Neural cell (in vitro differentiated cells): ENCODE data around the gene SPSB4. TPM values are rescaled to one million over a fixed set of nuclear protein-coding genes. Genes with fewer than 3 reads are reported as not detected.

Experiments used
- H2AFZ ChIP-seq: fragments of 200-600, 300-800 bp; sonication (generic), shearing (Covaris generic); 2 replicates; pipeline ENCODE4 v1.6.0; 2014; ENCODE audit warnings: low read depth, mild to moderate bottlenecking, antibody characterized with exemption, low read length, moderate library complexity
- H3F3A ChIP-seq: fragments of 200-600 bp; shearing (Covaris generic); 2 replicates; pipeline ENCODE4 v1.6.1; 2016; ENCODE audit warnings: mild to moderate bottlenecking, moderate library complexity, mixed read lengths, antibody characterized with exemption, low read length; ENCODE audit not compliant: insufficient read depth, poor library complexity, severe bottlenecking
- H3K27ac ChIP-seq: fragments of 200-600, 300-800 bp; sonication (generic), shearing (Covaris generic); 2 replicates; pipeline ENCODE4 v1.5.1; 2014; ENCODE audit warnings: mild to moderate bottlenecking, low read length, moderate library complexity
- H3K27me3 ChIP-seq: fragments of 300-800, 200-600 bp; sonication (generic), shearing (Covaris generic); 2 replicates; pipeline ENCODE4 v1.6.0; 2014; ENCODE audit warnings: mild to moderate bottlenecking, low read depth, low read length, moderate library complexity; ENCODE audit not compliant: insufficient read depth
- H3K36me3 ChIP-seq: fragments of 300-800, 200-600 bp; sonication (generic), shearing (Covaris generic); 2 replicates; pipeline ENCODE4 v1.5.1; 2014; ENCODE audit warnings: mild to moderate bottlenecking, antibody characterized with exemption, low read length, moderate library complexity; ENCODE audit not compliant: insufficient read depth
- H3K4me2 ChIP-seq: fragments of 300-800, 200-600 bp; sonication (generic), shearing (Covaris generic); 2 replicates; pipeline ENCODE4 v1.6.0; 2014; ENCODE audit warnings: mild to moderate bottlenecking, low read length
- H3K4me3 ChIP-seq: fragments of 300-800, 200-600 bp; sonication (generic), shearing (Covaris generic); 2 replicates; pipeline ENCODE4 v1.5.1; 2014; ENCODE audit warnings: mild to moderate bottlenecking, low read length, moderate library complexity
- H3K79me2 ChIP-seq: fragments of 200-600 bp; shearing (Covaris generic); replicated peaks from 2 replicates; pipeline ENCODE4 v1.6.0; 2014; ENCODE audit warnings: mild to moderate bottlenecking, low read length, moderate library complexity; ENCODE audit not compliant: insufficient read depth
- H3K9ac ChIP-seq: fragments of 300-800, 200-600 bp; sonication (generic), shearing (Covaris generic); 2 replicates; pipeline ENCODE4 v1.6.1; 2016; ENCODE audit warnings: mild to moderate bottlenecking, low read length, mixed read lengths
- H3K9me2 ChIP-seq: fragments of 200-600 bp; shearing (Covaris generic); 2 replicates; pipeline ENCODE4 v1.6.1; 2016; ENCODE audit warnings: mild to moderate bottlenecking, low read length, mixed read lengths; ENCODE audit not compliant: insufficient read depth
- H3K9me3 ChIP-seq: fragments of 200-600, 300-800 bp; sonication (generic), shearing (Covaris generic); 2 replicates; pipeline ENCODE4 v1.6.1; 2016; ENCODE audit warnings: mild to moderate bottlenecking, mixed run types, low read length, moderate library complexity, mixed read lengths
- H4K20me1 ChIP-seq: fragments of 200-600 bp; shearing (Covaris generic); 2 replicates; pipeline ENCODE4 v1.6.1; 2016; ENCODE audit warnings: mild to moderate bottlenecking, mixed run types; ENCODE audit not compliant: insufficient read depth
- EP300 ChIP-seq: fragments of 450-650 bp; conservative IDR thresholded peaks from 2 replicates; pipeline ENCODE4 v1.6.1; 2014; ENCODE audit warnings: antibody characterized with exemption, mild to moderate bottlenecking, moderate library complexity; ENCODE audit not compliant: poor library complexity, severe bottlenecking
- EZH2 ChIP-seq: fragments of 200-600, 300-800 bp; shearing (Covaris generic), sonication (generic); IDR thresholded peaks from 2 replicates; pipeline ENCODE4 v1.6.1; 2014; ENCODE audit warnings: antibody characterized with exemption, low read length, borderline replicate concordance, mild to moderate bottlenecking; ENCODE audit not compliant: insufficient read depth, poor library complexity, severe bottlenecking
- MXI1 ChIP-seq: fragments of 450-650 bp; conservative IDR thresholded peaks from 2 replicates; pipeline ENCODE4 v1.6.1; 2014; ENCODE audit warnings: antibody characterized with exemption, mild to moderate bottlenecking; ENCODE audit not compliant: poor library complexity, severe bottlenecking
- POLR2AphosphoS5 ChIP-seq: IDR thresholded peaks from 2 replicates; pipeline ENCODE4 v1.6.1; 2012
- RAD21 ChIP-seq: fragments of 450-650 bp; conservative IDR thresholded peaks from 2 replicates; pipeline ENCODE4 v1.6.1; 2014; ENCODE audit warnings: antibody characterized with exemption, mild to moderate bottlenecking, moderate library complexity
- SMC3 ChIP-seq: fragments of 450-650 bp; conservative IDR thresholded peaks from 2 replicates; pipeline ENCODE4 v1.6.1; 2014; ENCODE audit warnings: antibody characterized with exemption, mild to moderate bottlenecking, moderate library complexity; ENCODE audit not compliant: poor library complexity
- TAF1 ChIP-seq: IDR thresholded peaks from 2 replicates; pipeline ENCODE4 v1.6.1; 2012; ENCODE audit warnings: low read depth
- polyA plus RNA-seq: library from polyadenylated mRNA; depleted of rRNA; stranded (reverse); fragments of >200 nt; gene quantifications from 2 replicates; pipeline ENCODE4 v1.2.3, GENCODE V29; 2014
- TF ChIP-seq, protein P1 (sequence below): fragments of 450-650 bp; IDR thresholded peaks from 2 replicates; pipeline ENCODE4 v1.5.1; 2014; ENCODE audit warnings: antibody characterized with exemption, mild to moderate bottlenecking, moderate library complexity; ENCODE audit not compliant: poor library complexity, severe bottlenecking
- TF ChIP-seq, protein P2 (sequence below): IDR thresholded peaks from 2 replicates; pipeline ENCODE4 v1.6.1; 2012; ENCODE audit warnings: borderline replicate concordance

Gene SPSB4
- polyA plus RNA-seq, 1 donor from 2014 or later: 6.1 TPM

GRCh38 chr3:141126661-141127343, 75.7 kb downstream of the SPSB4 start:
- Histone ChIP-seq H3K27me3 (no peaks in the 10 kb centered on the region), H3K79me2 (no peaks in the 10 kb centered on the region), H3K4me3 (no peak overlapping the region), H2AFZ (no peak overlapping the region), H3F3A (no peaks in the 10 kb centered on the region), H3K9me3 (no peaks in the 10 kb centered on the region), H3K36me3 (no peaks in the 10 kb centered on the region), H4K20me1 (no peaks in the 10 kb centered on the region), H3K4me2 (no peak overlapping the region), H3K9ac (no peak overlapping the region), H3K9me2 (no peaks in the 10 kb centered on the region), H3K27ac (no peak overlapping the region)
- TF ChIP-seq RAD21 (no peak), POLR2AphosphoS5 (no peak), TAF1 (no peak), MXI1 (no peak), EP300 (no peak), EZH2 (no peak), SMC3 (no peak)
- TF ChIP-seq, protein P1, sequence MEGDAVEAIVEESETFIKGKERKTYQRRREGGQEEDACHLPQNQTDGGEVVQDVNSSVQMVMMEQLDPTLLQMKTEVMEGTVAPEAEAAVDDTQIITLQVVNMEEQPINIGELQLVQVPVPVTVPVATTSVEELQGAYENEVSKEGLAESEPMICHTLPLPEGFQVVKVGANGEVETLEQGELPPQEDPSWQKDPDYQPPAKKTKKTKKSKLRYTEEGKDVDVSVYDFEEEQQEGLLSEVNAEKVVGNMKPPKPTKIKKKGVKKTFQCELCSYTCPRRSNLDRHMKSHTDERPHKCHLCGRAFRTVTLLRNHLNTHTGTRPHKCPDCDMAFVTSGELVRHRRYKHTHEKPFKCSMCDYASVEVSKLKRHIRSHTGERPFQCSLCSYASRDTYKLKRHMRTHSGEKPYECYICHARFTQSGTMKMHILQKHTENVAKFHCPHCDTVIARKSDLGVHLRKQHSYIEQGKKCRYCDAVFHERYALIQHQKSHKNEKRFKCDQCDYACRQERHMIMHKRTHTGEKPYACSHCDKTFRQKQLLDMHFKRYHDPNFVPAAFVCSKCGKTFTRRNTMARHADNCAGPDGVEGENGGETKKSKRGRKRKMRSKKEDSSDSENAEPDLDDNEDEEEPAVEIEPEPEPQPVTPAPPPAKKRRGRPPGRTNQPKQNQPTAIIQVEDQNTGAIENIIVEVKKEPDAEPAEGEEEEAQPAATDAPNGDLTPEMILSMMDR: no peak
- TF ChIP-seq, protein P2, sequence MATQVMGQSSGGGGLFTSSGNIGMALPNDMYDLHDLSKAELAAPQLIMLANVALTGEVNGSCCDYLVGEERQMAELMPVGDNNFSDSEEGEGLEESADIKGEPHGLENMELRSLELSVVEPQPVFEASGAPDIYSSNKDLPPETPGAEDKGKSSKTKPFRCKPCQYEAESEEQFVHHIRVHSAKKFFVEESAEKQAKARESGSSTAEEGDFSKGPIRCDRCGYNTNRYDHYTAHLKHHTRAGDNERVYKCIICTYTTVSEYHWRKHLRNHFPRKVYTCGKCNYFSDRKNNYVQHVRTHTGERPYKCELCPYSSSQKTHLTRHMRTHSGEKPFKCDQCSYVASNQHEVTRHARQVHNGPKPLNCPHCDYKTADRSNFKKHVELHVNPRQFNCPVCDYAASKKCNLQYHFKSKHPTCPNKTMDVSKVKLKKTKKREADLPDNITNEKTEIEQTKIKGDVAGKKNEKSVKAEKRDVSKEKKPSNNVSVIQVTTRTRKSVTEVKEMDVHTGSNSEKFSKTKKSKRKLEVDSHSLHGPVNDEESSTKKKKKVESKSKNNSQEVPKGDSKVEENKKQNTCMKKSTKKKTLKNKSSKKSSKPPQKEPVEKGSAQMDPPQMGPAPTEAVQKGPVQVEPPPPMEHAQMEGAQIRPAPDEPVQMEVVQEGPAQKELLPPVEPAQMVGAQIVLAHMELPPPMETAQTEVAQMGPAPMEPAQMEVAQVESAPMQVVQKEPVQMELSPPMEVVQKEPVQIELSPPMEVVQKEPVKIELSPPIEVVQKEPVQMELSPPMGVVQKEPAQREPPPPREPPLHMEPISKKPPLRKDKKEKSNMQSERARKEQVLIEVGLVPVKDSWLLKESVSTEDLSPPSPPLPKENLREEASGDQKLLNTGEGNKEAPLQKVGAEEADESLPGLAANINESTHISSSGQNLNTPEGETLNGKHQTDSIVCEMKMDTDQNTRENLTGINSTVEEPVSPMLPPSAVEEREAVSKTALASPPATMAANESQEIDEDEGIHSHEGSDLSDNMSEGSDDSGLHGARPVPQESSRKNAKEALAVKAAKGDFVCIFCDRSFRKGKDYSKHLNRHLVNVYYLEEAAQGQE: no peak

- Histone ChIP-seq H3F3A (no peaks in the 10 kb centered on the region), H3K4me2 (no peak overlapping the region), H3K9me2 (no peaks in the 10 kb centered on the region), H3K27ac (no peak overlapping the region), H3K9ac (no peak overlapping the region), H4K20me1 (no peaks in the 10 kb centered on the region), H3K79me2 (no peaks in the 10 kb centered on the region), H3K9me3 (no peaks in the 10 kb centered on the region), H2AFZ (no peak overlapping the region), H3K36me3 (no peaks in the 10 kb centered on the region), H3K27me3 (no peaks in the 10 kb centered on the region), H3K4me3 (no peak overlapping the region)
- TF ChIP-seq MXI1 (no peak), SMC3 (no peak), RAD21 (no peak), EZH2 (no peak), TAF1 (no peak), EP300 (no peak), POLR2AphosphoS5 (no peak)
- TF ChIP-seq, protein P1: no peak
- TF ChIP-seq, protein P2: no peak
These were observed 76.4 kb downstream of the SPSB4 start for GRCh38 chr3:141127344-141128125.
